ENCODE measurements around the gene PHTF2.

DNA sequence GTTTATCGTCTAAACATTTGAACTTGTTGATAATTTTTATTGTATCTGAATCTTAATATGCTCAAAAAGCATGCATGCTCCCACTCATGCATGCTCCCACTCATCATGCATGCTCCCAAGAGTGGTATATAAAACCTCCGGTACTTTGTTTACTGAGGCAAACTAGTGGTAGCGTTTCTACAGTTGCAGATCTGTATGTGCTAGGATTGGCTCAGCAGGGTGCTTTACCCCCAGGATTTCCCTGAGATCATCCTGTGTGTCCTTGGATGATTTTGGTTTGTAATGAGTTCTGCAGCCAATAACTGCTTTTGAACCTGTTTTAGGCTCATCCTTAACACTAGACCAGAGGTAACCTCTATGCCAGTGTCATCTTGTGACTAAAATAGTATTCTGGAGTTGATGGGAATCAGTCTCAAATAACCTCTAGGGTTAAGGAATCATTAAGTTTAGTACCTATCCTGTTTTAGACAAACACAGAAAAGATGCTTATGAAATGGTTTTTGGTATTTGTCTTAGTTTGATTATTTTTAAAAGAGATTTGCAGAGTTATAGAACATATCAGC, 40.4 kb downstream of the PHTF2 start:
- TF ChIP-seq, protein P1, sequence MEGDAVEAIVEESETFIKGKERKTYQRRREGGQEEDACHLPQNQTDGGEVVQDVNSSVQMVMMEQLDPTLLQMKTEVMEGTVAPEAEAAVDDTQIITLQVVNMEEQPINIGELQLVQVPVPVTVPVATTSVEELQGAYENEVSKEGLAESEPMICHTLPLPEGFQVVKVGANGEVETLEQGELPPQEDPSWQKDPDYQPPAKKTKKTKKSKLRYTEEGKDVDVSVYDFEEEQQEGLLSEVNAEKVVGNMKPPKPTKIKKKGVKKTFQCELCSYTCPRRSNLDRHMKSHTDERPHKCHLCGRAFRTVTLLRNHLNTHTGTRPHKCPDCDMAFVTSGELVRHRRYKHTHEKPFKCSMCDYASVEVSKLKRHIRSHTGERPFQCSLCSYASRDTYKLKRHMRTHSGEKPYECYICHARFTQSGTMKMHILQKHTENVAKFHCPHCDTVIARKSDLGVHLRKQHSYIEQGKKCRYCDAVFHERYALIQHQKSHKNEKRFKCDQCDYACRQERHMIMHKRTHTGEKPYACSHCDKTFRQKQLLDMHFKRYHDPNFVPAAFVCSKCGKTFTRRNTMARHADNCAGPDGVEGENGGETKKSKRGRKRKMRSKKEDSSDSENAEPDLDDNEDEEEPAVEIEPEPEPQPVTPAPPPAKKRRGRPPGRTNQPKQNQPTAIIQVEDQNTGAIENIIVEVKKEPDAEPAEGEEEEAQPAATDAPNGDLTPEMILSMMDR (IDR thresholded peaks at IDR 0.05) = no peak
- no peak for TF ChIP-seq POLR2A (IDR thresholded peaks at IDR 0.05)
